SH-SY5Y (cell line): ENCODE results near the gene CHRNA9.

Experiments used
- GATA2 ChIP-seq: IDR thresholded peaks from 2 replicates; pipeline ENCODE4 v1.6.1; 2011; ENCODE audit warnings: mild to moderate bottlenecking, low read depth, low read length
- GATA3 ChIP-seq: IDR thresholded peaks from 2 replicates; pipeline ENCODE4 v1.6.1; 2011; ENCODE audit warnings: low read depth, mild to moderate bottlenecking, low read length, moderate library complexity

- TF ChIP-seq GATA2 (no peak), GATA3 (no peak)
These were observed 5.3 kb upstream of the CHRNA9 start for GRCh38 chr4:40329805-40330204.
